NB4 (cell line): Measurements from ENCODE around the gene JSRP1.

Source experiments
- DNase-seq: peaks from one replicate; pipeline ENCODE4 v3.0.0; 2010; ENCODE audit warnings: low read depth
- H3K4me3 ChIP-seq: one replicate; pipeline ENCODE4 v1.5.1; 2011; ENCODE audit warnings: mild to moderate bottlenecking, low read depth, low read length, moderate library complexity
- CTCF ChIP-seq: IDR thresholded peaks from one replicate; pipeline ENCODE4 v1.5.1; 2012; ENCODE audit warnings: low read depth, low read length
- MYC ChIP-seq: IDR thresholded peaks from 2 replicates; pipeline ENCODE4 v1.6.1; 2011; ENCODE audit warnings: low read depth, low read length
- POLR2A ChIP-seq: IDR thresholded peaks from 2 replicates; pipeline ENCODE4 v1.6.1; 2011; ENCODE audit warnings: mild to moderate bottlenecking; ENCODE audit not compliant: insufficient read length; ENCODE audit errors: extremely low read depth
- TF ChIP-seq, protein P1 (sequence below): IDR thresholded peaks from 2 replicates; pipeline ENCODE4 v1.6.1; 2011; ENCODE audit warnings: low read depth, low read length

Gene JSRP1

DNA sequence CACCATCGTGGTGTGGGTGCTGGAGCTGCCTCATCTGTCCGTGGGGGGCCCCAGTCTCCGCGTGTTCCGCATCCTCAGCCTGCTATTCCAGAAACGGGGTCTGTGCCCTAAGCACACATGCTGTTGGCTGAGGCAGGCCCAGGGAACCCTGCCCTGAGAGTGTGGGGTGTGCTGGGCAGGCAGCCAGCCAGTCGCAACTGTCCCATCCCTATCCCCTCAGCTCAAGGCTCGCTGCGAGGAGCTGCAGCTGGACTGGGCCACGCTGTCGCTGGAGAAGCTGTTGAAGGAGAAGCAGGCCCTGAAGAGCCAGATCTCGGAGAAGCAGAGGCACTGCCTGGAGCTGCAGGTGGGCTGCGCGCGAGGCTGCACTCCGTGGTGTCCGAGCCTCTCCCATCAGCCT is 42.0 kb downstream of the JSRP1 start:
- DNase-seq = no peak
- no peak overlapping the region for H3K4me3 ChIP-seq
- TF ChIP-seq POLR2A (no peak), MYC (no peak), CTCF (no peak)
- TF ChIP-seq, protein P1, sequence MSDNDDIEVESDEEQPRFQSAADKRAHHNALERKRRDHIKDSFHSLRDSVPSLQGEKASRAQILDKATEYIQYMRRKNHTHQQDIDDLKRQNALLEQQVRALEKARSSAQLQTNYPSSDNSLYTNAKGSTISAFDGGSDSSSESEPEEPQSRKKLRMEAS = no peak

DNA sequence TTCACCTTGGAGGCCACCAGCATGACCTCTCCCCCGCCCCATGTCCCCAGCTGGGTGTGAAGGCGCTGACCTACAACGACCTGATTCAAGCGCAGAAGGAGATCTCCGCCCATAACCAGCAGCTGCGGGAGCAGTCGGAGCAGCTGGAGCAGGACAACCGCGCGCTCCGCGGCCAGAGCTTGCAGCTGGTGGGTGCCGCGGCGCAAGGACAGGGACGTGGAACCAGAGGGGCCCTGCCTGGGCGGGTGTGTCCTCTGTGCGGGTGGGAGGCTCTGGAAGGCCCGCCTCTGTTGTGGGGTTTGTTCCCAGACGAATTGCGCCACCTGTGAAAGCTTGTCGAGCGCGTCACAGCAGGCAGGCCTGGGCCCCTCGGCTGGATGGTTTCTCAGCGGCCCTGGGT is 42.4 kb downstream of the JSRP1 start:
- no peak for TF ChIP-seq POLR2A
- TF ChIP-seq, protein P1 = no peak
- no peak for TF ChIP-seq CTCF
- TF ChIP-seq MYC = no peak
- no peak overlapping the region for H3K4me3 ChIP-seq
- DNase-seq = peak; percentile 28

- no peak overlapping the region for H3K4me3 ChIP-seq
- TF ChIP-seq CTCF (no peak), MYC (no peak), POLR2A (no peak)
- TF ChIP-seq, protein P1 = no peak
- DNase-seq = no peak
Observed at GRCh38 chr19:2212861-2213711, 43.1 kb downstream of the JSRP1 start.

GRCh38 chr19:2210987-2211740 is 45.1 kb downstream of the JSRP1 start:
- TF ChIP-seq MYC (no peak), POLR2A (no peak), CTCF (no peak)
- TF ChIP-seq, protein P1 = no peak
- no peak for DNase-seq
- no peak overlapping the region for H3K4me3 ChIP-seq

GRCh38 chr19:2210206-2210605 is 46.0 kb downstream of the JSRP1 start:
- H3K4me3 ChIP-seq = no peak overlapping the region
- TF ChIP-seq MYC (no peak), CTCF (no peak), POLR2A (no peak)
- TF ChIP-seq, protein P1 = no peak
- DNase-seq = no peak
